ENCODE results near the gene NKTR.
"Not testable (repeated sequence)": the region's sequence is repeated elsewhere in the genome, so short reads cannot be mapped to it uniquely, and the experiment has no call there.

Gene NKTR

GRCh38 chr3:42582474-42583070 is 17.9 kb upstream of the NKTR start:
- Mint-ChIP-seq H3K4me3 (peak overlapping the region; percentile 91), H3K27ac (peak overlapping the region; percentile 98), H3K4me1 (peaks cover 21% of the 10 kb centered on the region), H3K36me3 (peaks cover 4% of the 10 kb centered on the region), H3K27me3 (no peaks in the 10 kb centered on the region), H3K9me3 (peaks cover 4% of the 10 kb centered on the region)
- no peak for ATAC-seq (ENCODE audit: low read depth)
- DNase-seq (ENCODE audit: low spot score in 2 of 2): no peak

GRCh38 chr3:42588625-42589024 is 11.9 kb upstream of the NKTR start:
- H3K27ac Mint-ChIP-seq: no peak overlapping the region
- no peak overlapping the region for H3K4me3 Mint-ChIP-seq
- peaks cover 2% of the 10 kb centered on the region for H3K36me3 Mint-ChIP-seq

GRCh38 chr3:42589382-42590109 is 10.9 kb upstream of the NKTR start:
- Mint-ChIP-seq H3K4me1 (peaks cover 6% of the 10 kb centered on the region), H3K27me3 (no peaks in the 10 kb centered on the region), H3K36me3 (peaks cover 6% of the 10 kb centered on the region), H3K27ac (peak overlapping the region; percentile 90), H3K9me3 (no peaks in the 10 kb centered on the region), H3K4me3 (peak overlapping the region; percentile 95)
- DNase-seq (ENCODE audit: low spot score in 2 of 2) (no peak), ATAC-seq (ENCODE audit: low read depth) (no peak)

More at GRCh38 chr3:42588625-42589024, 11.9 kb upstream of the NKTR start:
- Mint-ChIP-seq H3K9me3 (no peaks in the 10 kb centered on the region), H3K27me3 (no peaks in the 10 kb centered on the region), H3K4me1 (peaks cover 2% of the 10 kb centered on the region)
- no peak for DNase-seq (ENCODE audit: low spot score in 2 of 2)
- ATAC-seq (ENCODE audit: low read depth): no peak

- DNase-seq (ENCODE audit: low spot score in 2 of 2) (peak in 1 of 2 donors; percentile 25), ATAC-seq (ENCODE audit: low read depth) (peak; percentile 35)
- H3K27me3 Mint-ChIP-seq: no peaks in the 10 kb centered on the region
- H3K4me1 Mint-ChIP-seq: peaks cover 6% of the 10 kb centered on the region
- H3K36me3 Mint-ChIP-seq: peaks cover 8% of the 10 kb centered on the region
- no peaks in the 10 kb centered on the region for H3K9me3 Mint-ChIP-seq
- H3K27ac Mint-ChIP-seq: peak overlapping the region; percentile 90
- peak overlapping the region; percentile 95 for H3K4me3 Mint-ChIP-seq
These were observed 9.3 kb upstream of the NKTR start for GRCh38 chr3:42590989-42591756.

- ATAC-seq (ENCODE audit: low read depth) (no peak), DNase-seq (ENCODE audit: low spot score in 2 of 2) (no peak)
- Mint-ChIP-seq H3K4me1 (peaks cover 6% of the 10 kb centered on the region), H3K9me3 (no peaks in the 10 kb centered on the region), H3K4me3 (peak overlapping the region; percentile 1), H3K27me3 (no peaks in the 10 kb centered on the region), H3K36me3 (peaks cover 8% of the 10 kb centered on the region), H3K27ac (no peak overlapping the region)
These were observed 8.7 kb upstream of the NKTR start for GRCh38 chr3:42591811-42592210.

- H3K36me3 Mint-ChIP-seq: peaks cover 10% of the 10 kb centered on the region
- ATAC-seq (ENCODE audit: low read depth): no peak
These were observed 6.9 kb upstream of the NKTR start for GRCh38 chr3:42593635-42594034.

GRCh38 chr3:42595682-42596081 is 4.8 kb upstream of the NKTR start:
- ATAC-seq (ENCODE audit: low read depth) (no peak), DNase-seq (ENCODE audit: low spot score in 2 of 2) (no peak)
- Mint-ChIP-seq H3K36me3 (peaks cover 10% of the 10 kb centered on the region), H3K9me3 (no peaks in the 10 kb centered on the region), H3K4me1 (peaks cover 9% of the 10 kb centered on the region), H3K4me3 (no peak overlapping the region), H3K27ac (no peak overlapping the region), H3K27me3 (no peaks in the 10 kb centered on the region)

More at GRCh38 chr3:42593635-42594034, 6.9 kb upstream of the NKTR start:
- no peak for DNase-seq (ENCODE audit: low spot score in 2 of 2)
- peaks cover 9% of the 10 kb centered on the region for H3K4me1 Mint-ChIP-seq
- H3K4me3 Mint-ChIP-seq: no peak overlapping the region
- no peaks in the 10 kb centered on the region for H3K9me3 Mint-ChIP-seq
- H3K27me3 Mint-ChIP-seq: no peaks in the 10 kb centered on the region
- no peak overlapping the region for H3K27ac Mint-ChIP-seq

- H3K27ac Mint-ChIP-seq; ATAC-seq (ENCODE audit: low read depth); H3K27me3 Mint-ChIP-seq; H3K9me3 Mint-ChIP-seq; H3K4me3 Mint-ChIP-seq; DNase-seq (ENCODE audit: low spot score in 2 of 2): not testable (repeated sequence)
- Mint-ChIP-seq H3K4me1 (peaks cover 17% of the 10 kb centered on the region), H3K36me3 (peaks cover 12% of the 10 kb centered on the region)
These were observed 3.4 kb upstream of the NKTR start for GRCh38 chr3:42597098-42597497.

GRCh38 chr3:42600958-42601675 is 631 bp downstream of the NKTR start:
- Mint-ChIP-seq H3K27ac (peak overlapping the region; percentile 95), H3K4me3 (peak overlapping the region; percentile 97), H3K9me3 (peaks cover 1% of the 10 kb centered on the region), H3K36me3 (peaks cover 14% of the 10 kb centered on the region), H3K4me1 (peaks cover 20% of the 10 kb centered on the region), H3K27me3 (no peaks in the 10 kb centered on the region)
- peak; percentile 4 for ATAC-seq (ENCODE audit: low read depth)
- peak in 1 of 2 donors; percentile 16 for DNase-seq (ENCODE audit: low spot score in 2 of 2)

GRCh38 chr3:42601896-42602581 is 1.6 kb downstream of the NKTR start:
- DNase-seq (ENCODE audit: low spot score in 2 of 2) (no peak), ATAC-seq (ENCODE audit: low read depth) (no peak)
- peak overlapping the region; percentile 97 for H3K4me3 Mint-ChIP-seq
- peaks cover 1% of the 10 kb centered on the region for H3K9me3 Mint-ChIP-seq
- H3K27me3 Mint-ChIP-seq: no peaks in the 10 kb centered on the region
- peaks cover 22% of the 10 kb centered on the region for H3K4me1 Mint-ChIP-seq
- H3K27ac Mint-ChIP-seq: peak overlapping the region; percentile 95
- peaks cover 14% of the 10 kb centered on the region for H3K36me3 Mint-ChIP-seq

- Mint-ChIP-seq H3K9me3 (peaks cover 1% of the 10 kb centered on the region), H3K4me1 (peaks cover 22% of the 10 kb centered on the region), H3K27me3 (no peaks in the 10 kb centered on the region), H3K36me3 (peaks cover 18% of the 10 kb centered on the region), H3K4me3 (no peak overlapping the region), H3K27ac (no peak overlapping the region)
- ATAC-seq (ENCODE audit: low read depth) (no peak), DNase-seq (ENCODE audit: low spot score in 2 of 2) (no peak)
These were observed 2.5 kb downstream of the NKTR start for GRCh38 chr3:42602961-42603360.

- Mint-ChIP-seq H3K4me3 (no peak overlapping the region), H3K4me1 (peaks cover 24% of the 10 kb centered on the region), H3K27ac (peak overlapping the region; percentile 77), H3K36me3 (peaks cover 20% of the 10 kb centered on the region), H3K9me3 (peaks cover 1% of the 10 kb centered on the region), H3K27me3 (no peaks in the 10 kb centered on the region)
- ATAC-seq (ENCODE audit: low read depth): no peak
- no peak for DNase-seq (ENCODE audit: low spot score in 2 of 2)
These were observed 5.2 kb downstream of the NKTR start for GRCh38 chr3:42605546-42606173.

GRCh38 chr3:42608581-42608980 is 8.1 kb downstream of the NKTR start:
- no peak for ATAC-seq (ENCODE audit: low read depth)
- Mint-ChIP-seq H3K27me3 (no peaks in the 10 kb centered on the region), H3K4me3 (no peak overlapping the region), H3K9me3 (peaks cover 1% of the 10 kb centered on the region), H3K27ac (no peak overlapping the region), H3K36me3 (peaks cover 21% of the 10 kb centered on the region), H3K4me1 (peaks cover 31% of the 10 kb centered on the region)
- no peak for DNase-seq (ENCODE audit: low spot score in 2 of 2)

Data from memory B cell (primary cell).